NT2/D1 (cell line): Measurements from ENCODE around the gene HIC1.

ENCODE experiments used
- YY1 ChIP-seq: IDR thresholded peaks from 2 replicates; pipeline ENCODE4 v1.6.1; 2011; ENCODE audit not compliant: insufficient read length, insufficient read depth
- ZNF274 ChIP-seq: IDR thresholded peaks from 2 replicates; pipeline ENCODE4 v1.6.1; 2011; ENCODE audit warnings: mild to moderate bottlenecking, low read depth, low read length

DNA sequence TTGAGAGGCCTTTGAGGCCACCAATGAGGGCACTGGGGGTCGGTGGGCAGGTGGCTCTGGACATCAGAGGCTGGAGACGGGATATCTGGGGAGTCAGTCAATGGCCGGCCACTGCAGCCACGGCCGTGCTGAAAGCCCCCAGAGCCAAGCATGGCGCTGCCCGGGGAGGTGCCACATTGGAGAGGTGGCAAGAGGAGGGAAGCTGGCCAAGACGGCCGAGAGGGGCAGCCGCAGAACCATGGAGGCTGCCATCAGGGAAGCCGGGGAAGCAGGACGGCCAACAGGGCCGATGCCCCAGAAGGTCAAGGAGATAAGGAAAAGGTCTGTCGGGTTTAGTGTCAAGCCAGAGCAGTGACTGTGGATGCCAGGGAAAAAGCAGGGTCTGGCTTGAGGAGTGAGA is 39.6 kb upstream of the HIC1 start:
- TF ChIP-seq ZNF274 (no peak), YY1 (no peak)
